ENCODE measurements around the gene MYL5. TPM values are rescaled to one million over a fixed set of nuclear protein-coding genes. Genes with fewer than 3 reads are reported as not detected.

The MYL5 gene
- total RNA-seq, 1 experiment from 2014 or later: 18.0 TPM

GRCh38 chr4:710916-711315 lies 36.6 kb downstream of the MYL5 start:
- Histone ChIP-seq H4K91ac (ENCODE audit: insufficient read length, low read depth, low read length) (no peak overlapping the region), H3K4me1 (ENCODE audit: insufficient read depth, low read length) (no peaks in the 10 kb centered on the region), H3K4me2 (ENCODE audit: insufficient read depth, insufficient read length, low read length) (no peak overlapping the region), H2BK20ac (ENCODE audit: low read depth, low read length, poor library complexity, severe bottlenecking) (no peak overlapping the region), H3K79me1 (ENCODE audit: insufficient read depth, low read depth, low read length, poor library complexity, severe bottlenecking) (peaks cover 22% of the 10 kb centered on the region), H4K20me1 (ENCODE audit: control insufficient read depth, insufficient read depth, insufficient read length) (peaks cover 4% of the 10 kb centered on the region), H3K27me3 (ENCODE audit: insufficient read depth, low read length) (no peaks in the 10 kb centered on the region), H2BK120ac (ENCODE audit: low read depth, low read length, poor library complexity, severe bottlenecking) (no peak overlapping the region), H3K9me3 (ENCODE audit: control insufficient read depth, low read depth, low read length) (no peaks in the 10 kb centered on the region), H2BK12ac (ENCODE audit: insufficient read length, low read depth, low read length) (no peak overlapping the region), H4K5ac (ENCODE audit: insufficient read length, low read depth, low read length) (no peak overlapping the region), H4K8ac (replicated peaks; ENCODE audit: insufficient read length, low read depth, low read length) (no peak overlapping the region), H3K23ac (ENCODE audit: insufficient read length, low read depth, low read length) (no peak overlapping the region), H2BK5ac (ENCODE audit: insufficient read length, low read length) (no peak overlapping the region), H3K23me2 (ENCODE audit: insufficient read length, low read depth, low read length, poor library complexity, severe bottlenecking) (no peaks in the 10 kb centered on the region), H2BK15ac (ENCODE audit: low read depth, low read length) (no peak overlapping the region), H3K14ac (ENCODE audit: insufficient read depth, low read length) (no peak overlapping the region), H3K4ac (ENCODE audit: low read depth, low read length) (no peak overlapping the region), H3K56ac (ENCODE audit: insufficient read length, low read depth, low read length) (no peak overlapping the region), H3K79me2 (ENCODE audit: insufficient read depth, low read length) (peaks cover 48% of the 10 kb centered on the region; the same call in 1 of the 2 replicates), H2AK5ac (ENCODE audit: insufficient read length, low read length) (no peak overlapping the region), H3K18ac (ENCODE audit: insufficient read length, low read depth, low read length) (no peak overlapping the region), H3K9ac (ENCODE audit: extremely low read depth, insufficient read length, low read length) (no peak overlapping the region), H3K27ac (ENCODE audit: insufficient read length, low read depth, low read length) (no peak overlapping the region), H3T11ph (ENCODE audit: low read length) (no peak overlapping the region), H2AFZ (ENCODE audit: low read length) (no peak overlapping the region)
- Mint-ChIP-seq H3K9me3 (peaks cover 0 to 4% of the 10 kb centered on the region in 2 experiments; a peak in 2 of 5 replicates), H3K36me3 (ENCODE audit: insufficient read depth in 1 of 3, low read depth in 3 of 3) (peaks cover 28 to 33% (median 28%) of the 10 kb centered on the region in 3 experiments), H3K4me1 (peaks cover 3 to 5% of the 10 kb centered on the region in 2 experiments; a peak in 3 of 4 replicates), H3K27ac (peak overlapping the region in 1 of 3 experiments; percentile 17; a peak in 2 of 7 replicates), H3K27me3 (ENCODE audit: low read depth) (no peaks in the 10 kb centered on the region), H3K4me3 (no peak overlapping the region)
- no peak for DNase-seq
- TF ChIP-seq CTCF (conservative IDR thresholded peaks at IDR 0.05): no peak
- no CpG with 5 or more reads among the region's 13 CpGs for WGBS (ENCODE audit: extremely low coverage, insufficient read length, low lambda C conversion rate)

Data from H9 (cell line).